HG03575 (cell line): Measurements from ENCODE around the gene SHMT2.

Source experiments
- ATAC-seq: cut with Tn5 transposase; IDR thresholded peaks from one replicate; pipeline ENCODE4 v1.9.1; 2021; ENCODE audit not compliant: unreplicated experiment, insufficient number of reproducible peaks, low FRiP score; ENCODE audit errors: extremely low read depth

SHMT2 gene

DNA sequence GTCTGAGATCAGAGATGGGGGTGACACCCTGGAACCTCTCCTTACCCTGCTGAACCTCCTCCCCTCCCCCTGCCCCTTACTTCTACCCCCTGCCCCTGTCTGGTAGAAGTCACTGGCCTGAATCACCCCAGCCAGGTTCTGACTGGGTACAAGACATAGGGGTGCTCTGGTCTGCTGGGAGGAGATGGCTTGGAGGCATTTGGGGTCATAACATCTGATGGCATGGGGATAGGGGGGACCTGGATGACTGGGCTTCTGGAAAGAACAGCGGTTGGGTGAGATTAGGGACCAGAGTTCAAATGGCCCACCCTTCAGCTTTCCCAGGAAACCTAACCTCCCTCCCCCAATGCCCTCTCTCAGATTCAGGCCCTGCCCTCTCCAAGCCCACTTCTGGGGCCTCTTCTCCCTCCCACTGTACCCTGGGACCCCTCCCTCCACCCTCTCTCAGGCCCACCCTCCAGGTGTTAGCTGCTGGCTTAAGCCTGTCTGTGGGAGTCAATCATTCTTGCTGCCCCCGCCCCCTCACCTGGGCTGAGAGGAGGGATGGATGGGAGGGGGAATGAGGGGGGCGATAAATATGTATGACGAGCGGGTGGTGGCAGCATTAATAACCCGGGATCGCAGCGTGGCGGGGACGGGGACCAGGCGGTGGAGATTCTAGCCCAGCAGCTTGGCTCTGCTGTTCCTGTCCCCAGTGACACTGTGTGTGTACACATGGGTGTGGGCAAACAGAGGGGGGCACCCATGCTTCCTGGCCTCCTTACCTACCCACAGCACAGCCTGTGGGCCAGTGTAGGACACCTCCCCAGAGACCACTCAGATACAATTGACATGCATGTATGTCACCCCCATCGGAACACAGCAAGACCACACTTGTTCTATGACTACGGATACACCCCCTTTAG is 7.0 kb upstream of the SHMT2 start:
- no peak for ATAC-seq

DNA sequence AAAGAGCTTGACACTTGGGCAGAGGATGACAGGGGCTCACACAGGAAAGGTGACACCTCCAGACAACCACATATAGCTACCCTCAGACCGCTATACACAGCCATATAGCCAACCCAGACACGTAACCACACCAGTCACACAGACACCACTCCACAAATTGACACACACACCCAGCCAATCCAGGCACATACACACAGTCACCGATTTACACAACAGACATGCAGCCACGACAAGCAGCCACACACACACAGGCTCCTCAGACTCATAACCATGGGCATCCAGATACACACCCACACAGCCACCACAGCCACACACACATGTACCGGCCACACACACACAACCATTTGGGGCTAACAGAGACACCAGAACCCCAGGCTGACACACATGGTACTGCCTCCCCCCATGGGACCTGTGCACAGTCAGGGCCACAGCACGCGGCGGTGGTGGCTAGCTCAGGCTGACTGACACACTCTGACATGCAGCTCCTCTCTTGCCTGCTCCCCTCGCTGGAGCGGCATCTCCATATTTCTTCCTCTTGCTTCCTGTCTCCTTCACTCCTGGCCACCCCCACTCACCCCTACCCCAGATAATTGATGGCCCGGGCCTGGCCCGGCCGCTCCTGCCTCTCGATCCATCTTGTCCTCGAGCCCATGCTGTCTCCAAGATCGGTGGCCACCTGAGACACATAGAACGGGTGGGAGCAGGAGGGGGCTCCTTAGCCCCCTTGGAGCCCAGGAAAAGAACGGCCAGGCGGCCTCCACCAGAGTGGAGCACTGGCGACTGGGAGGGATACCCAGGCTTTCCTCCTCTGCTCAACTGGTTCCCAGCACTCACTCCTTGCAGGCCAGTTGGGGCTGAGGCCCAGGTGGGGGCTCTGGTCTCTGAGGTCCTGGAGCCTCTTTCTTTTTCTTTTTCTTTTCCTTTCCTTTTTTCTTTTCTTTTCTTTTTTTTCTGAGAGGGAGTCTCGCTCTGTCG is 6.0 kb upstream of the SHMT2 start:
- no peak for ATAC-seq

DNA sequence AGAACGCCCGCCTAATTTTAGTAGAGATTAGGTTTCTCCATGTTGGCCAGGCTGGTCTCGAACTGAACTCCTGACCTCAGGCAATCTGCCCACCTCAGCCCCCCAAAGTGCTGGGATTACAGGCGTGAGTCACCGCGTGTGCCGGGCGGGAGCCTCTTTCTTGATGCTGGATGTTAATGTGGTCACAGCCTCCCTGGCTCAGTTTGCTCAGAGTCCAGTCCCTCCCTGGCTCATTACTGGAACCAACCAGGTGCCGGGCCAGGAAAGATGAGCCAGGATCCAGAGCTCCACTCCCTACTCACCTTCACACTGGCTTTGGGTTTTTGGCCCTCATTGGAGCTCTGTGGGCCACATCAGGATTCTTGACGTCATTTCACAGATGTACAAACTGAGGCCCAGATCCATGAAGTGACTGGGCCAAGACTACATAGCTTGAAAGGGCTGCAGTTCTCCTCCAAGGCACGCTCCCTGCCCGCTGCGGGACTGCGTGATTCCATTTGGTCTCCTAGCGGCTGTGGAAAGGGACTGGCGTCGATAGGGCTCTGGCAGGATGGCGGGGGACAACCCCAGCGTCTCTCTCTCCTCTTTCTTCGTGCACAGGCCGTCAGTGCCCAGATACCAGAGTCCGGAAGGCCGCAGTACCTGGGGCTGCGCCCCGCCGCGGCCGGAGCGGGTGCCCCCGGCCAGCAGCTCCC is 5.1 kb upstream of the SHMT2 start:
- no peak for ATAC-seq

DNA sequence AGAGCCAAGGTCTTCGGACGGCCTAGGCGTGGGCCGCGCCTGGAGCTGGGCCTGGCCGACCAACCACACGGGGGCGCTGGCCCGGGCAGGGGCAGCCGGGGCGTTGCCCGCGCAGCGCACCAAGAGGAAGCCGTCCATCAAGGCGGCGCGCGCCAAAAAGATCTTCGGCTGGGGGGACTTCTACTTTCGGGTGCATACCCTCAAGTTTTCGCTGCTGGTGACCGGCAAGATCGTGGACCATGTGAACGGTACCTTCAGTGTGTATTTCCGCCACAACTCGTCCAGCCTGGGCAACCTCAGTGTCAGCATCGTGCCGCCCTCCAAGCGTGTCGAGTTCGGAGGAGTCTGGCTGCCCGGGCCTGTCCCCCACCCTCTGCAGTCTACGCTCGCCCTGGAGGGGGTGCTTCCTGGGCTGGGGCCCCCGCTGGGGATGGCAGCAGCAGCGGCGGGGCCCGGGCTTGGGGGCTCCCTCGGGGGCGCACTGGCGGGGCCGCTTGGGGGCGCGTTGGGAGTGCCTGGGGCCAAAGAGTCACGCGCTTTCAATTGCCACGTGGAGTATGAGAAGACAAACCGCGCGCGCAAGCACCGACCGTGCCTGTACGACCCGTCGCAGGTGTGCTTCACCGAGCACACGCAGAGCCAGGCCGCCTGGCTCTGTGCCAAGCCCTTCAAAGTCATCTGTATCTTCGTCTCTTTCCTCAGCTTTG is 4.4 kb upstream of the SHMT2 start:
- ATAC-seq = no peak

DNA sequence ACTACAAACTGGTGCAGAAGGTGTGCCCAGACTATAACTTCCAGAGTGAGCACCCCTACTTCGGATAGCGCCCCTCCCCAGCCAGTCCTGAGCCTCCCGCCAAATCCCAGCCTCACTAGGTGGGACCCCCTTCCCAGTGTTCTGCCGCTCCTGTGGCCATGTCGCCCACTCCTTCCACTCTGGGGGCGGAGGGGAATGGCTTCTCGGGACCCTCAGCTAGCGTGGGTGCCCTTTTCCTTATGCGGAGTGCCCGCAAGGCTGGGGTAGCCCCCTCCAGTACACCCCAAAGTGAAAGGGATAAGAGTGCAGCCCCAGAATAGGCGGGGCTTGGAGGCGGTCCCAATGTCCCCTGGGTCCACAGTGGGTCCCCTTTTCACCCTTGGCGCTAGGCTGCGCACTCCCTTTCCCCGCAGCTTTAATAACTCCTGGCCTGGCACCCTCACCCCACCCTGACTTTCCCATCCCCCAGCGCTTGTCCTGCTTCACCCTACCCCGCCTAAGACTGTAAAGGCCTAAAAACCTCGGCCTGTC is 3.8 kb upstream of the SHMT2 start:
- no peak for ATAC-seq

DNA sequence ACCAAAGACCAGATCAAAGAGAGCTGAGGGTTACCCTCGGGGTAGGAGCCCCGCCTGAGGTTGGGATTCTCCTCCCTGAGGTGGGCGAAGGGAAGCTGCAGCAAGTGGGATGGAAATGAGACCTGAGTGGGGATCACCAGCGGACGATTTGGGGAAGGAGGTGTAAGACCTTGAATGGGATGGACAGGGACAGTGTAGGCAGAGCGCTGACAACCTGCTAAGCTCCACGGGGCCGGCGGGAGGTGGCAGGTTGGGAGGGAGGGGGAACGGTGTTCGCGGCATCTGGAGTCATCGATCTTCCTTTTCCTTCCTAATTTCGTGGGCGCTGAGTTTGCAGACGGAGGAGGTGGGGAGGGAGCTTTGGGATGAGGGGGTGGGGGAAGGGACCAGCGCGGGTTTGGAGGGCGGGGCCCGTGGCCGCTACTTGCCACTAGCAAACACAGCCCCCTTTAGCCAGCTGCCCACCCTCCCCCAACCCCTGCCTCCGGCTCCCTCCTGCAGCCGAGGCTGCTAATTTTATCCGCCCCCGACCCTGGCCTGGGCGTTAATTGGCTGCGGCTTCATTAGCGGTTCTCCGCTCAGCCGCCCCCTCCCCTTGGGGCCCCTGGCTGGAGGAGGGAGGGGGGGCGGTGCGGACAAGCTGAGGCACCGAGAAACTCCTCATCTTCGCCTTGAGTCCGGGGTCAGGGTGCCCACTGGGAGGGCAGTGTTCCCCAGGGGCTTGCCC is 2.8 kb upstream of the SHMT2 start:
- no peak for ATAC-seq

DNA sequence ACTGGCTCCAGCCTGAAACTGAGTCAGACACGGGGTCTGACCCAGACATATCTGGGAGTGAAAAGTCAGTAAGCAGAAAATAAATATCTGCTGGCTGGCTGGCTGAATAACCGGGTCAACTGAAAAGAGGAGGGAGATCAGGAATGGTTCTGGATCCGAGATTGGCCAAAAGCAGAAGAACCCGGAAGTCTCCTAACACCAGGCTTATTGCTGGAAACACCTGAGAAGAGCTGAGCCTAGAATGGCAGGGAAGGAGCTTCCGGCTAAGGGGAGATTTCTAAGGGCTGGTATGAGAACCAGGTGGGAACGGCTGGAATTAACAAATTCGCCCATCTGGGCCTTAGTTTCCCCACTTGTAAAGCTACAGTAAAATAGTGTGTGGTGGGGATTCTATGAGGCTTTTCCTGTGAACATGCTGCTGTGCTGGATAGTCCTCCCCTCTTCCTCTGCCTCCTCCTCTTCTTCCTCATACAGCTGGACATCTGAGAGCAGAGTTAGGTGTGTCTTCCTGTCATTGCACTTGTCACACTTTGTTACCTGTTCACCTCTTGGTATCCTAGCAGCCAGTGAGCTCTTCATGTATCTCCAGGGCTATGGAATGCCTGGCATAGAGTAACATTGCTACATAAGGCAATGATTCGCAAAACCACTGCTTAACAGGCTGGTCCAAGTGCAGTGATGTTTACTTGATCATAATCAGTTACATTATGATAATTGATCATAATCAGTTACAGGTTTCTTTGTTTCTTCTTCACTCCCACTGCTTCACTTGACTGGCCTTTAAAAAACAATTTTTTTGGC is 2.0 kb upstream of the SHMT2 start:
- no peak for ATAC-seq

DNA sequence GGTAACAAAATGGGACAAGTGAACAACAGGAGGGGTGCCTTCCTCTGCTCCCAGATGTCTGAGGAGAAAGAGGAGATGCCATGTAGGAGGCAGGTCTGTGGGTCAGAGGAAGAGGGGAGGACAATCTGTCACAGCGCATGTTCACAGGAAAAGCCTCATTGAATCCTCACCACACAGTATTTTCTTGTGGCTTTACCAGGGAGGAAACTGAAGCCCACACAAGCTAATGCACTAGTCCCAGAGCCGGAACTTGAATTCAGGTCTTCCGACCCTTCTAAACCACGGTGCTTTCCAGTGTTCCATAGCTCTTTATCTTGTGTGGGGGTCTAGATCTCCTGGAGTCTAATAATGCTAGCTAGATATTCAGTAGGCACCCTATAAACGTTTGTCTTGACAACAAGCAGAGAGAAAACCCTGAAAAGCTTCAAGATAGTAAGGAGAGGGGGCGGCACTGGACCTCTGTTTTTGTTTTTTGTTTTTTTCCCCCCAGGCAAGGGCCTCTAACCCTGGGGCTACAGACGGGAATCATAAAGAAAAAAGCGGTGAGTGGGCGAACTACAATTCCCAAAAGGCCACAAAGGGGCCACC is 371 bp upstream of the SHMT2 start:
- no peak for ATAC-seq

DNA sequence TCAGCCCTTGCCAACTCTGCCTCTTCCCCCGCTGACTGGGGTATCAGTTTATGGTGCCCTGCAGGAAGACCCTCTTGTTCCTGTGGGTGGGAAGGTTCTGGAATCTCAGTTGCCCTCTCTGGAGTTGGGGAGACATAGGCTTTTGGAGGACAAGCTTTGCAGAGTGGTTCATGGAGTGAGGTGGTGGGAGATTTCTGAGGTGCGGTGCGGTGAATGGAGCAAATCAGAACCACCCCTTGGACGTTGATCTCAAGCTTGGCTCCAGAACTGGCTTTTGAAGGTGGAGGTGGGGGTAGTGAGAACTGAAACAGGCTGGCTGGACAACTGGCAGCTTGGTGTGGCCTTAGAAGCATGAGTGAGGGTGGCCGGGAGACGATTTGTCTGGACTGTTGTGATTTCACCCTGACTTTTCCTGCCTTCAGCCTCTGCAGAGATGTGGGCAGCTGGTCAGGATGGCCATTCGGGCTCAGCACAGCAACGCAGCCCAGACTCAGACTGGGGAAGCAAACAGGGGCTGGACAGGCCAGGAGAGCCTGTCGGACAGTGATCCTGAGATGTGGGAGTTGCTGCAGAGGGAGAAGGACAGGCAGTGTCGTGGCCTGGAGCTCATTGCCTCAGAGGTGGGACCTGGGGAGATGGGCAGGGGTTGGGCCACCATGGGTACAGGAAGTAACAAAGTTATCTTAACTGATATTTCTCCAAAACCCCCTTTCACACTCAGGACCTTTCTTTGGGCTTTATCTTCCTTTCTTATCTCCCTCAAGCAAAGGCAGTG is 1.1 kb downstream of the SHMT2 start:
- no peak for ATAC-seq

DNA sequence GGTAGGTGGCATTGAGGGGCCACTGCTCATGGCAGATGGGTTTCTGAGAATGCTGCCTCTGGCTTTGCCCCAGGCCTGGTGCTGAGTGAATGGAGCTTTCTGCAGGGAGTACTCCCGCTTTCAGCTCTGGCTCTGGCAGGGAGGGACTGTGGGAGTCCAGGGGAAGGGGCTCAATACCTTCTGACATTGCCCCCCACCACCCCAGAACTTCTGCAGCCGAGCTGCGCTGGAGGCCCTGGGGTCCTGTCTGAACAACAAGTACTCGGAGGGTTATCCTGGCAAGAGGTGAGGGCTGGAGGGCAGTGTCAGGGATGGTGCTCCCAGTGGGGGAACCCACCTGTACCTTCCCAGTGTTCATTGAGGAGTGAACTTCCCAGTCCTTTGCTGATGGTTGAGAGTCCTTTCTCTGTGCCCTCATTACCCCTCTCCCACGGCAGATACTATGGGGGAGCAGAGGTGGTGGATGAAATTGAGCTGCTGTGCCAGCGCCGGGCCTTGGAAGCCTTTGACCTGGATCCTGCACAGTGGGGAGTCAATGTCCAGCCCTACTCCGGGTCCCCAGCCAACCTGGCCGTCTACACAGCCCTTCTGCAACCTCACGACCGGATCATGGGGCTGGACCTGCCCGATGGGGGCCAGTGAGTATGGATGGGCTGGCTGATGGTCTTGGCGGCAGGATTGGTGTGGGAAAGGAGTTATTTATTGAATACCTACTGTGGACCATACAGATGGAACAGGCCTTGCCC is 1.9 kb downstream of the SHMT2 start:
- no peak for ATAC-seq

DNA sequence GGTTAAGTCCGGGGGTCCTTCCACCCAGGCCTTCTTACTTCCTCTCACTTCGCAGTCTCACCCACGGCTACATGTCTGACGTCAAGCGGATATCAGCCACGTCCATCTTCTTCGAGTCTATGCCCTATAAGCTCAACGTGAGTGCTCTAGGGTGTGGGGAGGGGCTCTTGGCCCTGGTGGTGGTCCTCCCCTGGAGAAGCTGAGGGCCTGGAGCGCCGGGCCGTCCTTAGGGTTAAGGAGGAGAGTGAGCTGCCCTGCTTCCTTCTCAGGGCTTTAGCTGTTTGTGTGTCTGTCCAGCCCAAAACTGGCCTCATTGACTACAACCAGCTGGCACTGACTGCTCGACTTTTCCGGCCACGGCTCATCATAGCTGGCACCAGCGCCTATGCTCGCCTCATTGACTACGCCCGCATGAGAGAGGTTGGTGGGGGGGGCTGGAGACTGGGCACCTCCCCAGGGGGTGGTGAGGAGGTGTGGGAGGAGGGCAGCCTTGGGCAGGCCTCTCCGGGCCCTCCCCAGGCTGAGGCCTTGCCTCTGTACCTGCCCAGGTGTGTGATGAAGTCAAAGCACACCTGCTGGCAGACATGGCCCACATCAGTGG is 2.7 kb downstream of the SHMT2 start:
- ATAC-seq = no peak

DNA sequence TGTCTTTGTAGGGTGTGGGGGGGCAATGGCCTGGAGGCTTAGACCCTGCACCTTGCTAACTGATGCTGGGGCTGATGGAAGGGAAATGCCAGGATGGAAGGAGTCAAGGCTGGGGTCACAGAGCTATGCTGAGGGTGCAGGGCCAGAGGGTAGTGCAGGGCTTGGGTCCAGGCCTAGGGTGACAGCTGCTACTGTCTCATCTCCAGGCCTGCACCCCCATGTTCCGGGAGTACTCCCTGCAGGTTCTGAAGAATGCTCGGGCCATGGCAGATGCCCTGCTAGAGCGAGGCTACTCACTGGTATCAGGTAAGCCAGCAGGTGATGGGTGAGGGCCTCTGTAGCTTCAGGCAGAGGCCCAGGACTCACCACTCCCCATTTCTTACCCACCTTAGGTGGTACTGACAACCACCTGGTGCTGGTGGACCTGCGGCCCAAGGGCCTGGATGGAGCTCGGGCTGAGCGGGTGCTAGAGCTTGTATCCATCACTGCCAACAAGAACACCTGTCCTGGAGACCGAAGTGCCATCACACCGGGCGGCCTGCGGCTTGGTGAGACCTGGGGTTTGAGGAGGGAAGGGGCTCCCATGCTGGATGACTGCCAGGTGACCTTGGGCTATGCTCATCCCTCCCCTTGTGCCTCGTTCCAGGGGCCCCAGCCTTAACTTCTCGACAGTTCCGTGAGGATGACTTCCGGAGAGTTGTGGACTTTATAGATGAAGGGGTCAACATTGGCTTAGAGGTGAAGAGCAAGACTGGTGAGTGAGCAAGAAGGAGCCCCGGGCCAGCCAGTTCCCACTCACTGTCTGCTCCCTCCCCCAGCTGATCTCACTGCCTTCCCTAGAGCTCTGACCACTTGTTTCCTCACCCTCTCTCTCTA is 4.1 kb downstream of the SHMT2 start:
- no peak for ATAC-seq

DNA sequence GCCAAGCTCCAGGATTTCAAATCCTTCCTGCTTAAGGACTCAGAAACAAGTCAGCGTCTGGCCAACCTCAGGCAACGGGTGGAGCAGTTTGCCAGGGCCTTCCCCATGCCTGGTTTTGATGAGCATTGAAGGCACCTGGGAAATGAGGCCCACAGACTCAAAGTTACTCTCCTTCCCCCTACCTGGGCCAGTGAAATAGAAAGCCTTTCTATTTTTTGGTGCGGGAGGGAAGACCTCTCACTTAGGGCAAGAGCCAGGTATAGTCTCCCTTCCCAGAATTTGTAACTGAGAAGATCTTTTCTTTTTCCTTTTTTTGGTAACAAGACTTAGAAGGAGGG is 4.7 kb downstream of the SHMT2 start:
- no peak for ATAC-seq

DNA sequence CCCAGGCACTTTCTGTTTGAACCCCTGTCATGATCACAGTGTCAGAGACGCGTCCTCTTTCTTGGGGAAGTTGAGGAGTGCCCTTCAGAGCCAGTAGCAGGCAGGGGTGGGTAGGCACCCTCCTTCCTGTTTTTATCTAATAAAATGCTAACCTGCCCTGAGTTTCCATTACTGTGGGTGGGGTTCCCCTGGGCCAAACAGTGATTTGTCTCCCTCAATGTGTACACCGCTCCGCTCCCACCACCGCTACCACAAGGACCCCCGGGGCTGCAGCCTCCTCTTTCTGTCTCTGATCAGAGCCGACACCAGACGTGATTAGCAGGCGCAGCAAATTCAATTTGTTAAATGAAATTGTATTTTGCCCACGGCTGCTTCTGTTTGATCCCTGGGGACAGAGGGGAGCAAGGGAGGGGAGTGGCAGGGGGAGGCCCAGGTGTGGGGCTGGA is 5.1 kb downstream of the SHMT2 start:
- ATAC-seq = no peak
